Colonic mucosa (tissue), 4 donors: Measurements from ENCODE around the gene PCOLCE2. TPM values are rescaled to one million over a fixed set of nuclear protein-coding genes. Genes with fewer than 3 reads are reported as not detected.

ENCODE experiments used
- DNase-seq: peaks from one replicate; pipeline ENCODE4 v3.0.0-alpha.2; 2020
- H3K27ac ChIP-seq: fragments of 200-600 bp; one replicate; pipeline ENCODE4 v1.8.0; 2021
- H3K27me3 ChIP-seq: fragments of 200-600 bp; one replicate; pipeline ENCODE4 v1.8.0; 2021
- H3K36me3 ChIP-seq: fragments of 200-600 bp; one replicate; pipeline ENCODE4 v1.8.0; 2021
- H3K4me1 ChIP-seq: fragments of 200-600 bp; one replicate; pipeline ENCODE4 v1.8.0; 2021; ENCODE audit warnings: mild to moderate bottlenecking
- H3K4me3 ChIP-seq: fragments of 200-600 bp; one replicate; pipeline ENCODE4 v1.8.0; 2021
- H3K9ac ChIP-seq, 2 donors: one replicate each; pipeline ENCODE4 v1.7.0; 2013; ENCODE audit warnings: control low read depth in 2 of 2, low read depth in 2 of 2, low read length in 2 of 2
- H3K9me3 ChIP-seq: fragments of 200-600 bp; one replicate; pipeline ENCODE4 v1.8.0; 2021
- CTCF ChIP-seq: fragments of 200-600 bp; IDR thresholded peaks from one replicate; pipeline ENCODE4 v1.8.0; 2022; ENCODE audit warnings: antibody characterized with exemption, mild to moderate bottlenecking
- intact Hi-C: fragments of 100-400 bp; cut with DNase I; formaldehyde crosslinking; loops from one replicate; pipeline ENCODE4 v1.14.1; 2022
- total RNA-seq, 2 donors: library from RNA; stranded (reverse); fragmentation: NEBNext Ultra II Directional in 1 of 2; extraction: Animal tissue kit (Norgen Biotek cat#: 25700) in 1 of 2; gene quantifications; one replicate each; pipeline ENCODE4 v1.2.1, GENCODE V29; 2021
- donor health status: healthy.
- donor health status: DM: no; HTN: no; CAD: no.
- donor health status: DM: no; HTN: no; CAD: no.

The PCOLCE2 gene
- total RNA-seq, 2 donors from 2014 or later = 1.0 to 1.9 TPM

DNA sequence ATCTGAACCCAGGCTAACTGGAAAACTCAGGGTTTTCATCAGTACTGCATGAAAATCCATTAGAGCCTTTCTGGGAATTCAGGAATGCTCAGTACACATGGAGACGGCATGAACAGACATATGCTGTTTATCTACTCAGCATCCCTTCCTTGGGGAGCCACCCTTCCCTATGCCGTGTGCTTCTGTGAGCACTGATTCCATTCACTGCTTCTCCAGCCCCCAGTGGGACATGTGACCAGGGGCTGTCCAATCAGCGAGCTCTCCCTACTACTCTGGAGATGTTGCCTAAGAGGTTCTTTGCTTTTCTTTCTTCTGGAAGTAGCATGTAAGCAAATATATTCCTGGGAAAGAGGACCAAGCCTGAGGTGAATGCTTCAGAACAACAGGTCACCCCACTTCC lies 5.6 kb upstream of the PCOLCE2 start:
- no peak overlapping the region for H3K4me3 ChIP-seq
- no peak overlapping the region for H3K9ac ChIP-seq
- intact Hi-C loops = no loop called here

GRCh38 chr3:142892714-142893113 lies 3.8 kb upstream of the PCOLCE2 start:
- Histone ChIP-seq H3K27me3 (peaks cover 28% of the 10 kb centered on the region), H3K9ac (no peak overlapping the region)
- no peak for TF ChIP-seq CTCF

More for the DNA sequence above, 5.6 kb upstream of the PCOLCE2 start:
- no peaks in the 10 kb centered on the region for H3K9me3 ChIP-seq
- TF ChIP-seq CTCF = no peak
- no peak overlapping the region for H3K27ac ChIP-seq
- H3K4me1 ChIP-seq = no peaks in the 10 kb centered on the region
- peaks cover 10% of the 10 kb centered on the region for H3K27me3 ChIP-seq
- H3K36me3 ChIP-seq = no peaks in the 10 kb centered on the region
- no peak for DNase-seq

GRCh38 chr3:142890592-142890991 lies 1.7 kb upstream of the PCOLCE2 start:
- H3K9ac ChIP-seq = no peak overlapping the region
- TF ChIP-seq CTCF = no peak
- no peaks in the 10 kb centered on the region for H3K36me3 ChIP-seq
- H3K4me1 ChIP-seq = peaks cover 6% of the 10 kb centered on the region
- no peak overlapping the region for H3K4me3 ChIP-seq
- H3K27me3 ChIP-seq = peaks cover 29% of the 10 kb centered on the region
- H3K27ac ChIP-seq = no peak overlapping the region
- no peaks in the 10 kb centered on the region for H3K9me3 ChIP-seq
- no peak for DNase-seq
- intact Hi-C loops = no loop called here

More at GRCh38 chr3:142892714-142893113, 3.8 kb upstream of the PCOLCE2 start:
- H3K36me3 ChIP-seq = no peaks in the 10 kb centered on the region
- H3K4me3 ChIP-seq = no peak overlapping the region
- H3K27ac ChIP-seq = no peak overlapping the region
- DNase-seq = no peak
- no peaks in the 10 kb centered on the region for H3K9me3 ChIP-seq
- peaks cover 6% of the 10 kb centered on the region for H3K4me1 ChIP-seq
- intact Hi-C loops = no loop called here

DNA sequence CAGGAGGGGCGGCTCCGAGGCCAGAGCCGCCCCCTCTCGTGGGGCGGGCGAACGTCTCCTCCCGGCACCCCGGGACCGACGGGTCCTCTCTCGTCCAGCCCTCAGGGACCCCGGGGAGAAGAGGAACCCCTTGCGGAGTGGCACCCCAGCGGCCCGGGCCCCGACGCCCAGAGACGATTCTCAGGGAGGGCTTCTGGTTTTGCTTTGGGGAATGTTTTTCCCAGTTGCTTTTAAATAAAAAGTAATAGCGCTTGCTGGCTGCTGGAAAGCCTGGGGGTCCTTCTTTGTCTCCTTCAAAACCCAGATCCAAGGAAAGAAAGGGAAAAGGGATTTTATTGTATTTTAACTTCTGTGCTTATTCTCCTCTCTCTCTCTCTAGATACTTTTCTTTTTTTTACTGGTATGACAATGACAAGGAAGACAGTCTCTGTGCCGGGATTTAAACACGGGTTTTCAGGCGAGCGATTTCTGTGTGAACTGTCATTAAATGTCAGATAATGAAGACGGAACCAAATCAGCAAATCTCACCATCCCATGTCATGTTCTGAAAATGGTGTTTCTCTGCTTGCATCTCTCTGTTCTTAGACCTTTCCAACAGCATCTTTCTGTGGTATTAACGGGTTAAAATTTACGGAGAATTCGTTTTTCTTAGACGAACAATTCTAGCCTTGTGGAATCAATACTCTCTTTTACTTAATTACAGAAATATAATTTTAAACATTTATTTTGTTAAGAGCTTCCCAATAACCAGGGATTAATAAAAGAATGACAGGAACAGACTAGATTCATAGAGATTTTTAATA lies 530 bp upstream of the PCOLCE2 start:
- TF ChIP-seq CTCF = no peak
- Histone ChIP-seq H3K4me1 (peaks cover 6% of the 10 kb centered on the region), H3K27ac (no peak overlapping the region), H3K9me3 (no peaks in the 10 kb centered on the region), H3K27me3 (peaks cover 29% of the 10 kb centered on the region), H3K9ac (peak overlapping the region in 1 of 2 donors; percentile 50), H3K4me3 (peak overlapping the region; percentile 43), H3K36me3 (no peaks in the 10 kb centered on the region)
- DNase-seq = no peak
- intact Hi-C loops = no loop called here

GRCh38 chr3:142888099-142888480 lies 793 bp downstream of the PCOLCE2 start:
- intact Hi-C loops = no loop called here
- no peak for TF ChIP-seq CTCF
- no peaks in the 10 kb centered on the region for H3K36me3 ChIP-seq
- no peaks in the 10 kb centered on the region for H3K9me3 ChIP-seq
- no peak overlapping the region for H3K27ac ChIP-seq
- H3K27me3 ChIP-seq = peaks cover 29% of the 10 kb centered on the region
- H3K9ac ChIP-seq = no peak overlapping the region
- DNase-seq = no peak
- H3K4me1 ChIP-seq = peaks cover 6% of the 10 kb centered on the region
- peak overlapping the region; percentile 43 for H3K4me3 ChIP-seq
